Measurements from ENCODE around the gene PKD2L2. TPM values are rescaled to one million over a fixed set of nuclear protein-coding genes. Genes with fewer than 3 reads are reported as not detected.
"Not testable (repeated sequence)": the region's sequence is repeated elsewhere in the genome, so short reads cannot be mapped to it uniquely, and the experiment has no call there.

PKD2L2 gene
- total and polyA plus RNA-seq, 4 donors, result 0.08 TPM; not detected in 3

DNA sequence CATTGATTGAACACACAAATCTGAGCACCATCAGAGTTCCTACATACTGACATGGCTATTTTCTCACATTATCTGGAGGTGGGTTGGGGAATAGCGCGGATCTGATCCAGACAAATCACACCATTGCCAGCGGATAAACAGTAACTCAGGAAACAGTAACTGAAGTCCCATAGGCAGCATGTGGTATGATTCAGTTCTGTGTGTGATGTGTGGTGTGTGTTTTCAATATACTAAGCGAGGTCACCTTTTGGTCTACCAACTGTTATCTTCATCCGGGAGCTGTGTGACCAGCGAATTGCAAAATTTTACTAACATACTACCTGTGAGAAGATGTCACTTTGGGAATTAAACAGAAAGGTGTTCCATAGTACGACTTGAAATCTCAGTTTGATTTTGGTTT, 50.1 kb downstream of the PKD2L2 start:
- TF ChIP-seq YY1 (IDR thresholded peaks at IDR 0.05) (no peak), FOXA2 (IDR thresholded peaks at IDR 0.05) (no peak), FOXA1 (IDR thresholded peaks at IDR 0.05) (no peak), HNF4A (conservative IDR thresholded peaks at IDR 0.05) (no peak), RAD21 (IDR thresholded peaks at IDR 0.05) (no peak), SP1 (IDR thresholded peaks at IDR 0.05) (no peak), EGR1 (IDR thresholded peaks at IDR 0.05; ENCODE audit: low read depth in 2 of 2) (no peak), JUND (IDR thresholded peaks at IDR 0.05) (no peak), RXRA (IDR thresholded peaks at IDR 0.05) (no peak), TAF1 (conservative IDR thresholded peaks at IDR 0.05) (no peak), GABPA (IDR thresholded peaks at IDR 0.05 in 1 of 2, conservative IDR thresholded peaks at IDR 0.05 in 1 of 2) (no peak)
- TF ChIP-seq, protein P1, sequence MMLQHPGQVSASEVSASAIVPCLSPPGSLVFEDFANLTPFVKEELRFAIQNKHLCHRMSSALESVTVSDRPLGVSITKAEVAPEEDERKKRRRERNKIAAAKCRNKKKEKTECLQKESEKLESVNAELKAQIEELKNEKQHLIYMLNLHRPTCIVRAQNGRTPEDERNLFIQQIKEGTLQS (IDR thresholded peaks at IDR 0.05), result no peak
- TF ChIP-seq, protein P2, sequence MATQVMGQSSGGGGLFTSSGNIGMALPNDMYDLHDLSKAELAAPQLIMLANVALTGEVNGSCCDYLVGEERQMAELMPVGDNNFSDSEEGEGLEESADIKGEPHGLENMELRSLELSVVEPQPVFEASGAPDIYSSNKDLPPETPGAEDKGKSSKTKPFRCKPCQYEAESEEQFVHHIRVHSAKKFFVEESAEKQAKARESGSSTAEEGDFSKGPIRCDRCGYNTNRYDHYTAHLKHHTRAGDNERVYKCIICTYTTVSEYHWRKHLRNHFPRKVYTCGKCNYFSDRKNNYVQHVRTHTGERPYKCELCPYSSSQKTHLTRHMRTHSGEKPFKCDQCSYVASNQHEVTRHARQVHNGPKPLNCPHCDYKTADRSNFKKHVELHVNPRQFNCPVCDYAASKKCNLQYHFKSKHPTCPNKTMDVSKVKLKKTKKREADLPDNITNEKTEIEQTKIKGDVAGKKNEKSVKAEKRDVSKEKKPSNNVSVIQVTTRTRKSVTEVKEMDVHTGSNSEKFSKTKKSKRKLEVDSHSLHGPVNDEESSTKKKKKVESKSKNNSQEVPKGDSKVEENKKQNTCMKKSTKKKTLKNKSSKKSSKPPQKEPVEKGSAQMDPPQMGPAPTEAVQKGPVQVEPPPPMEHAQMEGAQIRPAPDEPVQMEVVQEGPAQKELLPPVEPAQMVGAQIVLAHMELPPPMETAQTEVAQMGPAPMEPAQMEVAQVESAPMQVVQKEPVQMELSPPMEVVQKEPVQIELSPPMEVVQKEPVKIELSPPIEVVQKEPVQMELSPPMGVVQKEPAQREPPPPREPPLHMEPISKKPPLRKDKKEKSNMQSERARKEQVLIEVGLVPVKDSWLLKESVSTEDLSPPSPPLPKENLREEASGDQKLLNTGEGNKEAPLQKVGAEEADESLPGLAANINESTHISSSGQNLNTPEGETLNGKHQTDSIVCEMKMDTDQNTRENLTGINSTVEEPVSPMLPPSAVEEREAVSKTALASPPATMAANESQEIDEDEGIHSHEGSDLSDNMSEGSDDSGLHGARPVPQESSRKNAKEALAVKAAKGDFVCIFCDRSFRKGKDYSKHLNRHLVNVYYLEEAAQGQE (IDR thresholded peaks at IDR 0.05), result no peak
- TF ChIP-seq, protein P3, sequence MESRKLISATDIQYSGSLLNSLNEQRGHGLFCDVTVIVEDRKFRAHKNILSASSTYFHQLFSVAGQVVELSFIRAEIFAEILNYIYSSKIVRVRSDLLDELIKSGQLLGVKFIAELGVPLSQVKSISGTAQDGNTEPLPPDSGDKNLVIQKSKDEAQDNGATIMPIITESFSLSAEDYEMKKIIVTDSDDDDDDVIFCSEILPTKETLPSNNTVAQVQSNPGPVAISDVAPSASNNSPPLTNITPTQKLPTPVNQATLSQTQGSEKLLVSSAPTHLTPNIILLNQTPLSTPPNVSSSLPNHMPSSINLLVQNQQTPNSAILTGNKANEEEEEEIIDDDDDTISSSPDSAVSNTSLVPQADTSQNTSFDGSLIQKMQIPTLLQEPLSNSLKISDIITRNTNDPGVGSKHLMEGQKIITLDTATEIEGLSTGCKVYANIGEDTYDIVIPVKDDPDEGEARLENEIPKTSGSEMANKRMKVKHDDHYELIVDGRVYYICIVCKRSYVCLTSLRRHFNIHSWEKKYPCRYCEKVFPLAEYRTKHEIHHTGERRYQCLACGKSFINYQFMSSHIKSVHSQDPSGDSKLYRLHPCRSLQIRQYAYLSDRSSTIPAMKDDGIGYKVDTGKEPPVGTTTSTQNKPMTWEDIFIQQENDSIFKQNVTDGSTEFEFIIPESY (IDR thresholded peaks at IDR 0.05), result no peak
- TF ChIP-seq, protein P4, sequence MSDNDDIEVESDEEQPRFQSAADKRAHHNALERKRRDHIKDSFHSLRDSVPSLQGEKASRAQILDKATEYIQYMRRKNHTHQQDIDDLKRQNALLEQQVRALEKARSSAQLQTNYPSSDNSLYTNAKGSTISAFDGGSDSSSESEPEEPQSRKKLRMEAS (IDR thresholded peaks at IDR 0.05), result no peak
- 84% methylated on average over 7 of the region's 7 CpGs for WGBS
- no peak overlapping the region for H3K9ac ChIP-seq (ENCODE audit: low read depth in 1 of 2, low read length in 2 of 2)
- no peak for DNase-seq (ENCODE audit: low spot score)
- no peak overlapping the region for H3K4me3 ChIP-seq (ENCODE audit: low read depth in 1 of 3, low read length in 3 of 3)
- H3K4me1 ChIP-seq (ENCODE audit: control insufficient read depth in 4 of 4, insufficient read depth in 4 of 4, low read length in 3 of 4), result no peaks in the 10 kb centered on the region
- H3K27ac ChIP-seq (ENCODE audit: low read depth in 1 of 2, low read length in 2 of 2), result no peak overlapping the region
- no peaks in the 10 kb centered on the region for H3K27me3 ChIP-seq (ENCODE audit: control insufficient read depth in 4 of 4, insufficient read depth in 4 of 4, low read length in 3 of 4)
- H3K9me3 ChIP-seq (ENCODE audit: control insufficient read depth in 4 of 4, low read length in 3 of 4), result no peaks in the 10 kb centered on the region
- peaks cover 6 to 60% (median 40%) of the 10 kb centered on the region in 4 donors for H3K36me3 ChIP-seq (ENCODE audit: control insufficient read depth in 4 of 4, insufficient read depth in 3 of 4, low read depth in 1 of 4, low read length in 3 of 4)

DNA sequence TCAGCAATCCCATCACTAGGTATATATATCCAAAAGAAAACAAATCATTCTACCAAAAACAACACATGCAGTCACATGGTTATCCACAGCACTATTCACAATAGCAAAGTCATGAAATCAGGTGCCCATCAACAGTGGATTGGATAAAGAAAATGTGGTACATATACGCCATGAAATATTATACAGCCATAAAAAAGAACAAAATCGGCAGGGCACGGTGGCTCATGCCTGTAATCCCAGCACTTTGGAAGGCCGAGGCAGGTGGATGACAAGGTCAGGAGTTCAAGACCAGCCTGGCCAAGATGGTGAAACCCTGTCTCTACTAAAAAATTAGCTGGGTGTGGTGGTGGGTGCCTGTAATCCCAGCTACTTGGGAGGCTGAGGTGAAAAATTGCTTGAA, 55.0 kb downstream of the PKD2L2 start:
- H3K9me3 ChIP-seq (ENCODE audit: control insufficient read depth in 4 of 4, low read length in 3 of 4), result not testable (repeated sequence)

More for the DNA sequence above, 55.0 kb downstream of the PKD2L2 start:
- not testable (repeated sequence) for H3K4me3 ChIP-seq (ENCODE audit: low read depth in 1 of 3, low read length in 3 of 3); H3K9ac ChIP-seq (ENCODE audit: low read depth in 1 of 2, low read length in 2 of 2); H3K27ac ChIP-seq (ENCODE audit: low read depth in 1 of 2, low read length in 2 of 2); DNase-seq (ENCODE audit: low spot score); H3K27me3 ChIP-seq (ENCODE audit: control insufficient read depth in 4 of 4, insufficient read depth in 4 of 4, low read length in 3 of 4); H3K4me1 ChIP-seq (ENCODE audit: control insufficient read depth in 4 of 4, insufficient read depth in 4 of 4, low read length in 3 of 4)
- peaks cover 9 to 69% (median 60%) of the 10 kb centered on the region in 4 donors for H3K36me3 ChIP-seq (ENCODE audit: control insufficient read depth in 4 of 4, insufficient read depth in 3 of 4, low read depth in 1 of 4, low read length in 3 of 4)
- 96% methylated on average over 4 of the region's 4 CpGs for WGBS

Data from liver (tissue), 9 donors.